HCT116 (cell line): ENCODE results near the gene SUFU. TPM values are rescaled to one million over a fixed set of nuclear protein-coding genes. Genes with fewer than 3 reads are reported as not detected.

Experiments used
- ATAC-seq: fragments of 200-7000 bp; cut with Tn5 transposase; 2 replicates; pipeline ENCODE4 v1.9.1; 2020; ENCODE audit warnings: mild to moderate bottlenecking, moderate library complexity
- BruUV-seq: library from RNA; stranded (reverse); fragments of 400-500 nt; replicated peaks from 2 replicates; lab custom pipeline; 2021; lab: Mats Ljungman, UMichigan
- CTCF ChIA-PET: fragments of 300-600 bp; sonication (Branson Sonifier 250); formaldehyde crosslinking; loops from one replicate; lab custom pipeline; 2021; ENCODE audit warnings: antibody characterized with exemption; lab: Charles Lee
- POLR2A ChIA-PET: fragments of 300-600, 350-600 bp; sonication (Branson Sonifier 250); formaldehyde crosslinking; loops from one replicate; lab custom pipeline; 2021; ENCODE audit warnings: antibody characterized with exemption; lab: Charles Lee
- RAD21 ChIA-PET, 2 experiments: fragments of 300-600 bp; sonication (Branson Sonifier 250); formaldehyde crosslinking; loops; one replicate each; lab custom pipeline; 2023; ENCODE audit warnings: low total read pairs in 2 of 2; ENCODE audit not compliant: uncharacterized antibody in 2 of 2, unreplicated experiment in 2 of 2, low non-redundant PET in 1 of 2; lab: Charles Lee
- DNase-seq: peaks from one replicate; pipeline ENCODE4 v3.0.0-alpha.2; 2010; ENCODE audit warnings: low read depth, low spot score
- H2AFZ ChIP-seq: fragments of 200-600 bp; shearing (Covaris generic), sonication (generic); 2 replicates; pipeline ENCODE4 v1.6.1; 2017; ENCODE audit warnings: low read depth, mixed run types, mixed read lengths, antibody characterized with exemption, low read length; ENCODE audit not compliant: poor library complexity, severe bottlenecking
- H3K27ac ChIP-seq: 2 replicates; pipeline ENCODE4 v1.5.1; 2012; ENCODE audit warnings: low read depth, low read length
- H3K27me3 ChIP-seq: fragments of 200-600 bp; sonication (generic); 2 replicates; pipeline ENCODE4 v1.6.1; 2016; ENCODE audit warnings: mixed run types, low read length, mixed read lengths; ENCODE audit not compliant: insufficient read depth
- H3K36me3 ChIP-seq, 2 experiments: fragments of 200-500 bp in 1 of 2; fragments of 200-600 bp in 1 of 2; sonication (Bioruptor generic) in 1 of 2; sonication (generic) in 1 of 2; 2 replicates each; pipeline versions ENCODE4 v1.5.1 to v1.6.1; 2014 to 2016; ENCODE audit warnings: low read length in 2 of 2, inconsistent platforms in 1 of 2, mixed read lengths in 1 of 2, mixed run types in 1 of 2; ENCODE audit not compliant: insufficient read depth in 2 of 2, control insufficient read depth in 1 of 2
- H3K4me1 ChIP-seq, 2 experiments: fragments of 200-600 bp in 1 of 2; sonication (generic) in 1 of 2; 2 replicates each; pipeline versions ENCODE4 v1.5.1 to v1.6.1; 2012 to 2017; ENCODE audit warnings: low read length in 2 of 2, inconsistent platforms in 1 of 2, mild to moderate bottlenecking in 1 of 2, mixed read lengths in 1 of 2, mixed run types in 1 of 2, moderate library complexity in 1 of 2; ENCODE audit not compliant: insufficient read depth in 2 of 2, control insufficient read depth in 1 of 2
- H3K4me2 ChIP-seq: fragments of 200-600 bp; sonication (generic); 2 replicates; pipeline ENCODE4 v1.6.1; 2017; ENCODE audit warnings: mixed run types, low read length, mixed read lengths
- H3K4me3 ChIP-seq, 2 experiments: fragments of 200-600 bp in 1 of 2; sonication (generic) in 1 of 2; replicated peaks in 1 of 2; 2 replicates each; pipeline ENCODE4 v1.5.1; 2011 to 2016; ENCODE audit warnings: low read length in 2 of 2, control low read depth in 1 of 2, low read depth in 1 of 2, mild to moderate bottlenecking in 1 of 2, mixed read lengths in 1 of 2, mixed run types in 1 of 2
- H3K79me2 ChIP-seq: fragments of 200-600 bp; sonication (generic); 2 replicates; pipeline ENCODE4 v1.6.1; 2017; ENCODE audit warnings: mild to moderate bottlenecking, mixed run types, low read length, moderate library complexity, mixed read lengths; ENCODE audit not compliant: insufficient read depth
- H3K9ac ChIP-seq: fragments of 200-600 bp; sonication (generic); 2 replicates; pipeline ENCODE4 v1.6.1; 2016; ENCODE audit warnings: low read length, mixed read lengths
- H3K9me2 ChIP-seq: fragments of 200-600 bp; sonication (generic), shearing (Covaris generic); 2 replicates; pipeline ENCODE4 v1.6.1; 2017; ENCODE audit warnings: mixed run types, mild to moderate bottlenecking, moderate library complexity; ENCODE audit not compliant: insufficient read depth
- H3K9me3 ChIP-seq, 2 experiments: fragments of 200-500 bp in 1 of 2; fragments of 200-600 bp in 1 of 2; sonication (Bioruptor generic) in 1 of 2; sonication (generic) in 1 of 2; 2 replicates each; pipeline ENCODE4 v1.6.1; 2014 to 2017; ENCODE audit warnings: low read length in 2 of 2, mixed read lengths in 2 of 2, inconsistent platforms in 1 of 2, low read depth in 1 of 2, mild to moderate bottlenecking in 1 of 2, mixed run types in 1 of 2, moderate library complexity in 1 of 2; ENCODE audit not compliant: control insufficient read depth in 1 of 2, insufficient read depth in 1 of 2
- H4K20me1 ChIP-seq: fragments of 200-600 bp; sonication (generic), shearing (Covaris generic); 2 replicates; pipeline ENCODE4 v1.6.1; 2017; ENCODE audit warnings: mixed run types, mild to moderate bottlenecking, moderate library complexity; ENCODE audit not compliant: insufficient read depth
- ELF1 ChIP-seq: IDR thresholded peaks from 2 replicates; pipeline ENCODE4 v1.6.1; 2012; ENCODE audit warnings: low read depth, borderline replicate concordance
- EZH2 ChIP-seq: fragments of 200-600 bp; sonication (generic); IDR thresholded peaks from 2 replicates; pipeline ENCODE4 v1.6.1; 2017; ENCODE audit warnings: antibody characterized with exemption, mixed run types
- EZH2phosphoT487 ChIP-seq: fragments of 200-600 bp; IDR thresholded peaks from 2 replicates; pipeline ENCODE4 v1.6.1; 2018; ENCODE audit warnings: antibody characterized with exemption, borderline replicate concordance
- FOSL1 ChIP-seq: IDR thresholded peaks from 2 replicates; pipeline ENCODE4 v1.6.1; 2012; ENCODE audit warnings: low read depth
- JUND ChIP-seq: IDR thresholded peaks from 2 replicates; pipeline ENCODE4 v1.6.1; 2012
- POLR2AphosphoS5 ChIP-seq: IDR thresholded peaks from 2 replicates; pipeline ENCODE4 v1.6.1; 2011; ENCODE audit warnings: mild to moderate bottlenecking, low read depth, low read length, moderate library complexity
- SRF ChIP-seq: IDR thresholded peaks from 2 replicates; pipeline ENCODE4 v1.6.1; 2012; ENCODE audit warnings: low read depth
- YY1 ChIP-seq: IDR thresholded peaks from 2 replicates; pipeline ENCODE4 v1.6.1; 2011; ENCODE audit warnings: low read length, low read depth, moderate library complexity, mild to moderate bottlenecking; ENCODE audit not compliant: insufficient replicate concordance; ENCODE audit errors: extremely low read depth
- ZFX ChIP-seq: fragments of 450-650 bp; IDR thresholded peaks from 2 replicates; pipeline ENCODE4 v1.6.1; 2017
- ZNF274 ChIP-seq: fragments of 200-500 bp; sonication (Bioruptor generic); IDR thresholded peaks from 2 replicates; pipeline ENCODE4 v1.6.1; 2014; ENCODE audit warnings: mild to moderate bottlenecking, low read depth, low read length, inconsistent platforms
- intact Hi-C: fragments of 100-400 bp; cut with micrococcal nuclease; formaldehyde crosslinking; loops from 2 replicates; pipeline ENCODE4 v1.10.0; 2022
- total RNA-seq: library from RNA; stranded (reverse); gene quantifications from one replicate; pipeline ENCODE4 v1.2.1, GENCODE V29; 2021; ENCODE audit not compliant: unreplicated experiment
- TF ChIP-seq, protein P1 (sequence below): IDR thresholded peaks from 2 replicates; pipeline ENCODE4 v1.6.1; 2012
- TF ChIP-seq, protein P2 (sequence below): IDR thresholded peaks from 2 replicates; pipeline ENCODE4 v1.6.1; 2011; ENCODE audit warnings: mild to moderate bottlenecking, low read length, moderate library complexity; ENCODE audit not compliant: insufficient replicate concordance; ENCODE audit errors: extremely low read depth

Gene SUFU
- total RNA-seq, 1 experiment from 2014 or later = 18.8 TPM

DNA sequence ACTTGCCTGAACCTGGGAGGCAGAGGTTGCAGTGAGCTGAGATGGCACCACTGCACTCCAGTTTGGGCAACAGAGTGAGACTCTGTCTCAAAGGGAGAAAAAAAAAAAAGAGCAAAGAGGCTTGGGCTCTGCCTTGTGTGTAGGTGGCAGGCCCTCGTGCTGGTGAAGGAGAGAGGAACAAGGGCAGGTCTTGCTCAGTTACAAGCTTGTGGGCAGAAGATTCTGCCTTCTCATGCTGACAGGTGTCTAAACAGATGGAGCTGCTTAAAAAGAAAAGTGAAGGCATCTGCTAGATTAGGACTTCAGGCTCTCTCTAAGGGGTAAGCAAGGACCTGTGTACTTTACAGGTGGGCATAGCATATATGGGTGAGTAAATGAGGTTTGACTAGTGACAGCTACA lies 75.0 kb downstream of the SUFU start:
- H3K36me3 ChIP-seq = no peaks in the 10 kb centered on the region
- TF ChIP-seq POLR2AphosphoS5 (no peak), ZFX (no peak), YY1 (no peak), JUND (no peak), EZH2 (no peak), ZNF274 (no peak), ELF1 (no peak)
- TF ChIP-seq, protein P1, sequence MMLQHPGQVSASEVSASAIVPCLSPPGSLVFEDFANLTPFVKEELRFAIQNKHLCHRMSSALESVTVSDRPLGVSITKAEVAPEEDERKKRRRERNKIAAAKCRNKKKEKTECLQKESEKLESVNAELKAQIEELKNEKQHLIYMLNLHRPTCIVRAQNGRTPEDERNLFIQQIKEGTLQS = no peak
- no peaks in the 10 kb centered on the region for H3K9me2 ChIP-seq
- intact Hi-C loops = no loop called here
- H3K27me3 ChIP-seq = no peaks in the 10 kb centered on the region
- H3K4me1 ChIP-seq = no peaks in the 10 kb centered on the region
- H3K79me2 ChIP-seq = no peaks in the 10 kb centered on the region
- H4K20me1 ChIP-seq = no peaks in the 10 kb centered on the region
- ChIA-PET CTCF (interaction anchor here (1.0 to 1.5 kb wide), 2 partner anchors 76 to 347 kb away, joined by 3 to 5 read pairs; partner anchors contain the start of gene ACTR1A), RAD21 (no interaction called here), POLR2A (no interaction called here)
- no peaks in the 10 kb centered on the region for H3K9me3 ChIP-seq
- no peak overlapping the region for H3K27ac ChIP-seq
- no peak overlapping the region for H3K4me3 ChIP-seq
- DNase-seq (no peak), ATAC-seq (no peak)
- no TSS peak for BruUV-seq
- no peak overlapping the region for H3K9ac ChIP-seq
- H2AFZ ChIP-seq = no peak overlapping the region
- no peak overlapping the region for H3K4me2 ChIP-seq

DNA sequence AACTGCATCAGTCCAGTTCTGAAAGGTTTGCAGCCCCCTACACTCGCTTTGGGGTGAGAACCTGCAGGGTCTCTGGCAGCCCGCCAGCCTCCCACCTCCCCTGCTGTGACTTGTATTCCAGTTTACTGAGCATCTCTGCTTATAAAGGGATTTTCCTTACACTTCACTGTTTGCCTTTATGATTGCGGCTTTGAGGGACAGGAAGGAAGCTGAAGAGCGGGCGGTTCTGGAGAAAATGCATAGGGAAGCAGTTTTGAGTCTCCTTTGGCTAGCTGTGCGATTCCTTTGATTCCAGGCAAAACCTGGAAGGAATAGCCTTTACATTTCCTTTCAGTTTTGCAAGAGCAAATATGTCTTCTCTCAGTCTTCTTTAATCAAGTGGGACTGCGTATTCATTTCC lies 75.6 kb downstream of the SUFU start:
- CTCF ChIA-PET = interaction anchor here (1.0 to 1.5 kb wide), 3 partner anchors 77 to 349 kb away, joined by 3 to 5 read pairs (median 3); partner anchors contain the start of gene ACTR1A
- Histone ChIP-seq H4K20me1 (no peaks in the 10 kb centered on the region), H3K9me3 (no peaks in the 10 kb centered on the region), H3K9me2 (no peaks in the 10 kb centered on the region), H3K27me3 (no peaks in the 10 kb centered on the region), H3K36me3 (no peaks in the 10 kb centered on the region), H2AFZ (no peak overlapping the region), H3K4me3 (no peak overlapping the region)
- RAD21 ChIA-PET = no interaction called here
- intact Hi-C loops = no loop called here
- TF ChIP-seq SRF (no peak), EZH2phosphoT487 (no peak), POLR2AphosphoS5 (no peak), ZNF274 (no peak), FOSL1 (no peak)
- TF ChIP-seq, protein P2, sequence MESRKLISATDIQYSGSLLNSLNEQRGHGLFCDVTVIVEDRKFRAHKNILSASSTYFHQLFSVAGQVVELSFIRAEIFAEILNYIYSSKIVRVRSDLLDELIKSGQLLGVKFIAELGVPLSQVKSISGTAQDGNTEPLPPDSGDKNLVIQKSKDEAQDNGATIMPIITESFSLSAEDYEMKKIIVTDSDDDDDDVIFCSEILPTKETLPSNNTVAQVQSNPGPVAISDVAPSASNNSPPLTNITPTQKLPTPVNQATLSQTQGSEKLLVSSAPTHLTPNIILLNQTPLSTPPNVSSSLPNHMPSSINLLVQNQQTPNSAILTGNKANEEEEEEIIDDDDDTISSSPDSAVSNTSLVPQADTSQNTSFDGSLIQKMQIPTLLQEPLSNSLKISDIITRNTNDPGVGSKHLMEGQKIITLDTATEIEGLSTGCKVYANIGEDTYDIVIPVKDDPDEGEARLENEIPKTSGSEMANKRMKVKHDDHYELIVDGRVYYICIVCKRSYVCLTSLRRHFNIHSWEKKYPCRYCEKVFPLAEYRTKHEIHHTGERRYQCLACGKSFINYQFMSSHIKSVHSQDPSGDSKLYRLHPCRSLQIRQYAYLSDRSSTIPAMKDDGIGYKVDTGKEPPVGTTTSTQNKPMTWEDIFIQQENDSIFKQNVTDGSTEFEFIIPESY = no peak
- TF ChIP-seq, all 23 proteins: peak for 0
- ATAC-seq = no peak
- DNase-seq = no peak
- Histone ChIP-seq H3K4me1 (peaks cover 0 to 3% of the 10 kb centered on the region in 2 experiments; a peak in 1 of 4 replicates), H3K9ac (no peak overlapping the region), H3K79me2 (no peaks in the 10 kb centered on the region), H3K4me2 (no peak overlapping the region), H3K27ac (no peak overlapping the region)
- POLR2A ChIA-PET = no interaction called here
- BruUV-seq = no TSS peak
